Measurements from ENCODE around the gene SLC36A3. TPM values are rescaled to one million over a fixed set of nuclear protein-coding genes. Genes with fewer than 3 reads are reported as not detected.
A peak's percentile ranks its signal among the peaks of the same experiment; 100 is the strongest.
"Not testable (repeated sequence)": the region's sequence is repeated elsewhere in the genome, so short reads cannot be mapped to it uniquely, and the experiment has no call there.

The SLC36A3 gene
- polyA plus RNA-seq, 6 donors from 2014 or later: 0.26 TPM; not detected in 5

DNA sequence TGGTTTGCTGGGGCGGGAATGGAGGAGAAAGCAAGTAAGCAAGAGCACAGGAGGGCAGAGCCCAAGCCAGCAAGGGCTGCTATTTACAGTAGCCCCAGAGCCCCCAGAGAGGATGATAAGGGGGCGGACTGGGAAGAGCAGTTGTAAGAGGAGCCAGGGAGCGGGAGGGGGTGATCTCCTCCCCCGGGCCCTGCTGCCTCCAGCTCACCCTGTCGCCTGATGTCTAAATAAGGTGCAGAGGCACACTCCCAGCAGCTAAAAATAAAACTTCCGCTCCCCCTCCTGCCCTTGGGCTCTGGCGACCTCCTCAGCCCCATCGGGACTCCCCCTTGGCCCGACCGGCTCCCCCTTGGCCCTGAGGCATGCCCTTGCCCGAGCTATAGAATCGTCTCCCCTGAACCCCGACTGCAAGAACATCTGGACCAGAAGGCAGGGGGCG is 65.2 kb downstream of the SLC36A3 start:
- no peaks in the 10 kb centered on the region for H3K36me3 Mint-ChIP-seq
- H3K27me3 Mint-ChIP-seq: no peaks in the 10 kb centered on the region
- peak; percentile 74 for DNase-seq
- H3K9me3 Mint-ChIP-seq: peaks cover 0 to 3% (median 0%) of the 10 kb centered on the region in 7 donors
- peak overlapping the region; percentile 78 to 98 (median 91) for H3K27ac Mint-ChIP-seq
- H3K4me3 Mint-ChIP-seq: peak overlapping the region; percentile 55 to 92 (median 82)
- peak; percentile 47 to 58 for ATAC-seq (ENCODE audit: low read depth in 2 of 2)
- peaks cover 68 to 100% (median 95%) of the 10 kb centered on the region in 3 donors for H3K4me1 Mint-ChIP-seq

DNA sequence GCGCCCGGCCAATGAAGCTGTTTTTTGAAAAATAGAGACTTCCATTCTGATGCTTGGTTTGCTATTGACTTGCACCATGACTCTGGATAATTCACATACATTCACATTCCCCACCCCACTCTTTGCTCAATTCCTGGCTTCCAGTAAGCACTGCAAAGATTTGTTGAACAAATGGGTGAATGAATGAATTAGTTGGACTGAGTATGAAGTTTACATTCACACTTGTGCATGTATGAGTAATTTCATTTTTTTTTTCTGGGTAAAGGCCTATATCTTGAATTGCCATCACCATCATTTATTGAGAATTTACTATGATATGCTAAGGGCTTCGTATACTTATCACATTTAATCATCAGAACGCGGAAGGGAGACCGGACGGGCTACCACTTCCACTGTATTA is 65.9 kb downstream of the SLC36A3 start:
- no peaks in the 10 kb centered on the region for H3K36me3 Mint-ChIP-seq
- peaks cover 0 to 3% (median 0%) of the 10 kb centered on the region in 7 donors for H3K9me3 Mint-ChIP-seq
- peak overlapping the region in 7 of 8 donors; percentile 55 to 92 (median 79) for H3K4me3 Mint-ChIP-seq
- ATAC-seq (ENCODE audit: low read depth in 2 of 2) (no peak), DNase-seq (no peak)
- peak overlapping the region in 5 of 6 donors; percentile 78 to 98 (median 91) for H3K27ac Mint-ChIP-seq
- H3K4me1 Mint-ChIP-seq: peaks cover 73 to 100% (median 96%) of the 10 kb centered on the region in 3 donors
- no peaks in the 10 kb centered on the region for H3K27me3 Mint-ChIP-seq

DNA sequence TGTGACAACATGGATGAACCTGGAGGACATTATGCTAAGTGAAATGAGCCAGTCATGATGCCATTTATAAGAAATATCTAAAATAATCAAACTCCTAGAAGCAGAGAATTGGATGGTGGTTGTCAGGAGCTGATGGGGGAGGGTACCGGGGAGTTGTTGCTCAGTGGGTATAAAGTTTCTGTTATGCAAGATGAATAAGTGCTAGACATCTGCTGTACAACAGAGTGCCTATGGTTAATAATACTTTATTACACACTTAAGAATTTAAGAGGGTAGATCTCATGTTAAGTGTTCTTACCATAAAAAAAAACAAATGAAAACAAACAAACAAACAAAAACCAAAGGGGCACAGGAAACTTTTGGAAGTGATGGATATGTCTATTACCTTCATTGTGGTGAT is 66.7 kb downstream of the SLC36A3 start:
- Mint-ChIP-seq H3K4me1 (peaks cover 72 to 100% (median 95%) of the 10 kb centered on the region in 3 donors), H3K27ac (peak overlapping the region in 4 of 6 donors; percentile 45 to 90 (median 82)), H3K36me3 (no peaks in the 10 kb centered on the region), H3K27me3 (no peaks in the 10 kb centered on the region), H3K9me3 (peaks cover 0 to 3% (median 0%) of the 10 kb centered on the region in 7 donors), H3K4me3 (peak overlapping the region in 3 of 8 donors; percentile 41 to 79 (median 66))
- DNase-seq: no peak
- ATAC-seq (ENCODE audit: low read depth in 2 of 2): no peak

DNA sequence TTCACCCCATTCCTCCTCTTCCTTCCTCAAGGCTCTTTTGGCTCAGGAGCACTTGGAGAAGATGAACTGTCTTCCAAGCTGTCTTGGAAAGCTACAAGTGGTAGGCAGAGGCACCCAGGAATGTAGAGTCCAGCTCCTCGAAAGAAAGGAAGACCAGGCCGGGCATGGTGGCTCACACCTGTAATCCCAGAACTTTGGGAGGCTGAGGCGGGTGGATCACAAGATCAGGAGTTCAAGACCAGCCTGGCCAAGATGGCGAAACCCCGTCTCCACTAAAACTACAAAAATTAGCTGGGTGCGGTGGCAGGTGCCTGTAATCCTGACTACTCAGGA is 68.4 kb downstream of the SLC36A3 start:
- not testable (repeated sequence) for ATAC-seq (ENCODE audit: low read depth in 2 of 2); H3K36me3 Mint-ChIP-seq; DNase-seq; H3K27me3 Mint-ChIP-seq; H3K9me3 Mint-ChIP-seq
- Mint-ChIP-seq H3K27ac (peak overlapping the region; percentile 90 to 98 (median 96)), H3K4me3 (peak overlapping the region; percentile 2 to 90 (median 86)), H3K4me1 (peaks cover 64 to 100% (median 86%) of the 10 kb centered on the region in 3 donors)

DNA sequence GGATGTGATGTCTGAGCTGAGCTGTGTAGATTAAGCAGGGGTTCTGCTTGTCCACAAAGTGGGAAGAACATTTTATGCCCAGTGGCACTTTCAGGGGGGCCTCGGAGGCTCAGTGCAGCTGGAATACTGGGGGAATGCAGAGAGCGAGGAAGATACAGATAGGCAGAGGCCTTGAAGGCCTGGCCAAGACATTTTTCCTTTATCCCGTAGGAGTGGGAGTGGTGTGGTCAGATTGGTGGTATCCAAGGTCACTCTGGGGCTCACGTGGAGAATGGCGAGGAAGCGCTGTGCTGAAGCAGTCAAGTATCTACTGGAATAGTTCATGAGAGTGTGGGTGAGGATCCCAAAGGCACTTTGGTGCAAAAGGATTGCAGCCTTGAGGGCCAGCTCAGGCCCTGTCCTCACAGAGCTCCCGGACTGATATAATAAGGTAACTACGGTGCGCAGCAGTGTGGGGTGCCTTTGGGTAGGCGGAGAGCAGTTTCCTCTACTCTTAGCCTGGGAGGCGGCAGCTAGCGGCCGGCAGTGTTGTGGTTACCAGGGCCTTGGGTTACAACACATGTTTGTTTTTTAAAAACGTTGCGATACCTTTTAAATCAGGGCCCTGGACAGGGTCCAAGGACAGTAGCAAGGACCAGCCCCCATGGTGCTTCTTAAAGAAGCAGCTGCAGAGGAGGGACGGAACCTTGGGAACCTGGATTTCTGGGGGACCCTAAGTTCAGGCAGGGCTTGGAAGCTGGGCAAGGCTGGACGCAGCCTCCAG is 68.9 kb downstream of the SLC36A3 start:
- peak overlapping the region; percentile 2 to 89 (median 86) for H3K4me3 Mint-ChIP-seq
- H3K36me3 Mint-ChIP-seq: no peaks in the 10 kb centered on the region
- DNase-seq: no peak
- H3K27ac Mint-ChIP-seq: peak overlapping the region; percentile 90 to 98 (median 96)
- no peaks in the 10 kb centered on the region for H3K27me3 Mint-ChIP-seq
- peak; percentile 56 to 61 for ATAC-seq (ENCODE audit: low read depth in 2 of 2)
- peaks cover 0 to 3% (median 0%) of the 10 kb centered on the region in 7 donors for H3K9me3 Mint-ChIP-seq
- H3K4me1 Mint-ChIP-seq: peaks cover 61 to 98% (median 84%) of the 10 kb centered on the region in 3 donors

DNA sequence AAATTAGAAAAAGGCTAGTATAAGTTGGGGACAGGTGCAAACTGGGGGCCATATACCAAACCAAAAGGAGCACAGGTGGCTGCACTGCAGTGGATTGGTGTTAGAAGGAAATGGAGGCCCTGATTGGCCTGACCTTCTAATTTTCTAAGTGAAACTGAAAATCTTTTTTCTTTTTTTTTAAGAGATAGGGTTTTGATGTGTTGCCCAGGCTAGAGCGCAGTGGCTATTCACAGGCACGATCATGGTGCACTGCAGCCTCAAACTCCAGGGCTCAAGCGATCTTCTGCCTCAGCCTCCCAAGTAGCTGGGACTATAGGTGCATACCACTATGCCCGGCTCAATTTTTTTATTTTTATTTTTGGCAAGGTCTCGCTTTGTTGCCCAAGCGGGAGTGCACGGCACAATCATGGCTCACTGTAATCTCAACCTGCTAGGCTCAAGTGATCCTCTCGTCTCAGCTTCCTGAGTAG is 69.9 kb downstream of the SLC36A3 start:
- H3K27me3 Mint-ChIP-seq: no peaks in the 10 kb centered on the region
- peak; percentile 45 for DNase-seq
- peaks cover 0 to 3% (median 0%) of the 10 kb centered on the region in 7 donors for H3K9me3 Mint-ChIP-seq
- no peaks in the 10 kb centered on the region for H3K36me3 Mint-ChIP-seq
- peak overlapping the region; percentile 90 to 98 (median 96) for H3K27ac Mint-ChIP-seq
- peak; percentile 60 to 61 for ATAC-seq (ENCODE audit: low read depth in 2 of 2)
- peaks cover 59 to 90% (median 75%) of the 10 kb centered on the region in 3 donors for H3K4me1 Mint-ChIP-seq
- H3K4me3 Mint-ChIP-seq: peak overlapping the region in 7 of 8 donors; percentile 71 to 89 (median 87)

DNA sequence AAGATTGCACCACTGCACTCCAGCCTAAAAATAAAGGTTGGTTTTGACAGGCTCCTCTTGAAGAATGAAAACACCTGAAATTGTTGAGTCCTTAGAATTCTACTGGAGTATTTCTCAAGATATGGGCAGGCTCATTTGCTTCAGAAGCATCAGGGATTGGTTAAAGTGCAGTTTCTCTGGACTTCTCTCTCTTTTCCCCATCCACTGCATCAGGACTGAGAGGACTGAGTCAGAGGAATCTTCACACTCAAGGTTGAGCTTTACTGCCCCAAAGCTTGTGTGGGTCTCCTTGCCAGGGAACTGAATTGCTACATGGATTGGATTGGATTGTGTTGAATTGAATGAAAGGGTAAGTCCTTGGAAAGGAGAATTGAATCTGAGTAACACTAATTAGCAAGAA is 72.2 kb downstream of the SLC36A3 start:
- H3K4me3 Mint-ChIP-seq: peak overlapping the region in 1 of 8 donors; percentile 35
- no peak for ATAC-seq (ENCODE audit: low read depth in 2 of 2)
- peak overlapping the region in 1 of 6 donors; percentile 15 for H3K27ac Mint-ChIP-seq
- no peak for DNase-seq
- H3K36me3 Mint-ChIP-seq: no peaks in the 10 kb centered on the region
- no peaks in the 10 kb centered on the region for H3K27me3 Mint-ChIP-seq
- H3K4me1 Mint-ChIP-seq: peaks cover 50 to 84% (median 65%) of the 10 kb centered on the region in 3 donors
- H3K9me3 Mint-ChIP-seq: peaks cover 0 to 3% (median 0%) of the 10 kb centered on the region in 7 donors

DNA sequence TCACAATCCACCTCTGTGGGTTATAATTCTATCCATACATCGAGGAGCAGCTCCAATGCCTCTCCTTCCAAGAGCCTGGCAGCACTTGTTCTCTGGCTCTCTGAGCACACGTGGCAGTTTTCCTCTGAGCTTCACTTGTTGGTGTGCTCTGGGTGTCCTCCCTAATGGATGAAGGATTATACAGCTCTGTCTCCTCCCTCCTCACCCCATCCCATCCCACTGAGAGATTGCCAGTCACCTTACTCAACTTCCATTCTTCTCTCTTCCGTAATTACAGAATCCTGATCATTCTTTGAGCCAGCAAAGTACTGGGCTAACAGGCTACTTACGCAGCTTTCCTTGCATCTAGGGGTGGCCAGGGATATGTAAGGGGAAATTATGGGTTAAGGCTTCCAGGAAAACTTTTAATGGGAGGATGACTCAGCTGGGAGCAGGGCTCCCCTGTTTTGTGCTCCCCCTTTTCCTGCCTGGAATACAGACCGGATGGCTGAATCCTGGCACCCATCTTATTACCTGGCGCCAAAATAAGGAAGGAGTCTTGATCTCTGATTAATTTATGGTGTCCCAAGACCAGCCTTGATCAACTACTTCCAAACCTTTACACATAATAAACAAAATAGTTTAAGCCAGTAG is 73.4 kb downstream of the SLC36A3 start:
- Mint-ChIP-seq H3K9me3 (no peaks in the 10 kb centered on the region), H3K4me3 (peak overlapping the region in 1 of 8 donors; percentile 29), H3K27ac (peak overlapping the region in 1 of 6 donors; percentile 33), H3K36me3 (no peaks in the 10 kb centered on the region), H3K27me3 (no peaks in the 10 kb centered on the region), H3K4me1 (peaks cover 46 to 80% (median 59%) of the 10 kb centered on the region in 3 donors)
- no peak for DNase-seq
- no peak for ATAC-seq (ENCODE audit: low read depth in 2 of 2)

DNA sequence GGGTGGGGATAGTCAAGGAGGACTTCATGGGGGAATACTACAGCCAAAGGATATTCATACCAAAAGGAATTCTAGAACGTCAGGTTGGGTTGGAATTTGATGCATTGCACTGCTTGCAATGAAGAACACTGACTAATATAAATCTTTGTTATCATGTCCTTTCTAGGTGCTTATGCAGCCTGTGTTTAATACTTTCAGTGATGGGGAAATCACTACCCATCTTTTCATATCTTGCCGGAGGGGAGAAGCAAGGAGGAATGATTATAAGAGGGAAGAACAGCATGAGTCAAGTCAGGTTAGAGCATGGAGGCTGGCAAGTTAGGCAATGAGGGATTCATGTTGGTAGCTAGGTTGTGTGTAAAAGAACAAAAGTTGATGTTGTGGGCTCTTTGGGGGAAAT is 74.6 kb downstream of the SLC36A3 start:
- DNase-seq (no peak), ATAC-seq (ENCODE audit: low read depth in 2 of 2) (no peak)
- Mint-ChIP-seq H3K4me3 (no peak overlapping the region), H3K36me3 (peaks cover 0 to 5% of the 10 kb centered on the region in 2 donors), H3K27ac (peak overlapping the region in 1 of 6 donors; percentile 5), H3K4me1 (peaks cover 44 to 78% (median 58%) of the 10 kb centered on the region in 3 donors), H3K27me3 (no peaks in the 10 kb centered on the region), H3K9me3 (no peaks in the 10 kb centered on the region)

DNA sequence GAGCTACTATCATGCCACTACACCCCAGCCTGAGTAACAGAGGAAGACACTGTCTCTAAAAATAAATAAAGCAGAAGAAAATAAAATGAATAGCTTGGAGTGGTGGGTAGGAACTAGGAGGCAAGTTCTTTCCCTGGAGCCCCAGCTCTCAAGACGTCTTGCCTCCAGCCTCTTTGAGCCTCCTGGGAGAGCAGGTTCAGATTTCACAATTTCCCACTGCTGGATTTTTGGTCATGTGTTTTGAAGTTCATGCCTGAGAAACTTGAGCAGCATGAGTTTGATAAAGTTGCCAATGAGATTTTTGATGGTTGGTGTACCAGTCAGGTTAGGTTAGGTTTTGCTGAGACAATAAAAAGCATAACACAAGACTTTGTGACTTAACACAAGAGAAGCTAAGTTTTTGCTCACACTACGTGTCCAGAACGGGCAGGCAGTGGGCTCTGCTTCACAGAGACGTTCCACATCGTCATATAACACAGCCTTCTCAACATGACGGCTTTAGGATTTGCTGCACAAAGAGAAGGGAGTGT is 75.6 kb downstream of the SLC36A3 start:
- Mint-ChIP-seq H3K36me3 (peaks cover 0 to 5% of the 10 kb centered on the region in 2 donors), H3K4me3 (peak overlapping the region in 2 of 8 donors; percentile 30 to 67), H3K9me3 (no peaks in the 10 kb centered on the region), H3K4me1 (peaks cover 34 to 71% (median 55%) of the 10 kb centered on the region in 3 donors), H3K27ac (peak overlapping the region in 3 of 6 donors; percentile 59 to 82 (median 64)), H3K27me3 (no peaks in the 10 kb centered on the region)
- DNase-seq (no peak), ATAC-seq (ENCODE audit: low read depth in 2 of 2) (no peak)

Other genes with a start within 250 kb of the SLC36A3 start
- gene TNIP1, start 222.7 kb downstream of the SLC36A3 start, polyA plus RNA-seq (ENCODE audit: low read depth in 6 of 6): 10 to 100 TPM; 36.2 to 68.2 (median 55.5) TPM
- gene ANXA6, start 146.0 kb downstream of the SLC36A3 start, polyA plus RNA-seq (ENCODE audit: low read depth in 6 of 6): 100 to 1,000 TPM; 183 to 442 (median 326) TPM
- 100 to 1,000 TPM in 3 of 6 donors, 10 to 100 TPM in 3; 76.4 to 143 (median 98.1) TPM for gene CCDC69, start 79.7 kb downstream of the SLC36A3 start, polyA plus RNA-seq (ENCODE audit: low read depth in 6 of 6)
- 10 to 100 TPM; 37.6 to 74.5 (median 53.4) TPM for gene GM2A, start 50.6 kb downstream of the SLC36A3 start, polyA plus RNA-seq (ENCODE audit: low read depth in 6 of 6)
- gene SLC36A2, start 43.8 kb upstream of the SLC36A3 start, polyA plus RNA-seq (ENCODE audit: low read depth in 6 of 6): not detected
- gene SLC36A1, start 143.8 kb upstream of the SLC36A3 start, polyA plus RNA-seq (ENCODE audit: low read depth in 6 of 6): 1 to 10 TPM in 4 of 6 donors, under 1 TPM in 1, not detected in 1; 0.91 to 1.9 (median 1.4) TPM

Data from naive B cell (primary cell).